ENCODE measurements around the gene C2.

C2 gene

GRCh38 chr6:31911826-31912585 lies 15.5 kb upstream of the C2 start:
- no peak overlapping the region for H3K4me3 ChIP-seq (ENCODE audit: low read length)
- TF ChIP-seq CTCF (IDR thresholded peaks at IDR 0.05; ENCODE audit: insufficient read depth, low read depth, low read length, missing control alignments): no peak
- DNase-seq (ENCODE audit: low read depth): no peak

GRCh38 chr6:31915351-31915750 lies 12.2 kb upstream of the C2 start:
- no peak overlapping the region for H3K4me3 ChIP-seq (ENCODE audit: low read length)
- no peak for DNase-seq (ENCODE audit: low read depth)

GRCh38 chr6:31915756-31916155 lies 11.8 kb upstream of the C2 start:
- no peak for TF ChIP-seq CTCF (IDR thresholded peaks at IDR 0.05; ENCODE audit: insufficient read depth, low read depth, low read length, missing control alignments)
- H3K4me3 ChIP-seq (ENCODE audit: low read length): no peak overlapping the region
- DNase-seq (ENCODE audit: low read depth): no peak

More at GRCh38 chr6:31915351-31915750, 12.2 kb upstream of the C2 start:
- no peak for TF ChIP-seq CTCF (IDR thresholded peaks at IDR 0.05; ENCODE audit: insufficient read depth, low read depth, low read length, missing control alignments)

GRCh38 chr6:31918069-31918720 lies 9.3 kb upstream of the C2 start:
- no peak for DNase-seq (ENCODE audit: low read depth)
- TF ChIP-seq CTCF (IDR thresholded peaks at IDR 0.05; ENCODE audit: insufficient read depth, low read depth, low read length, missing control alignments): no peak
- H3K4me3 ChIP-seq (ENCODE audit: low read length): no peak overlapping the region

- TF ChIP-seq CTCF (IDR thresholded peaks at IDR 0.05; ENCODE audit: insufficient read depth, low read depth, low read length, missing control alignments): no peak
- no peak overlapping the region for H3K4me3 ChIP-seq (ENCODE audit: low read length)
- peak; percentile 54 for DNase-seq (ENCODE audit: low read depth)
Measured at GRCh38 chr6:31919624-31920303, 7.8 kb upstream of the C2 start.

GRCh38 chr6:31920811-31921210 lies 6.7 kb upstream of the C2 start:
- no peak overlapping the region for H3K4me3 ChIP-seq (ENCODE audit: low read length)
- peak; percentile 50 for DNase-seq (ENCODE audit: low read depth)
- TF ChIP-seq CTCF (IDR thresholded peaks at IDR 0.05; ENCODE audit: insufficient read depth, low read depth, low read length, missing control alignments): no peak
